WTC11 (cell line): ENCODE measurements around the gene ATP11B. TPM values are rescaled to one million over a fixed set of nuclear protein-coding genes. Genes with fewer than 3 reads are reported as not detected.

ENCODE experiments used
- ATAC-seq: fragments of 200-7000 bp; cut with Tn5 transposase; 2 replicates; pipeline ENCODE4 v1.10.0; 2021; ENCODE audit warnings: mild to moderate bottlenecking, moderate library complexity
- Bru-seq: library from RNA; stranded (reverse); fragments of 400-500 nt; gene quantifications from one replicate; lab custom pipeline; 2021; lab: Mats Ljungman, UMichigan
- CTCF ChIA-PET: fragments of 300-600 bp; sonication (Branson Sonifier 250); formaldehyde crosslinking; loops from one replicate; lab custom pipeline; 2021; ENCODE audit warnings: antibody characterized with exemption; lab: Charles Lee
- POLR2A ChIA-PET: fragments of 350-600 bp; sonication (Branson Sonifier 250); formaldehyde crosslinking; loops from one replicate; lab custom pipeline; 2021; ENCODE audit warnings: antibody characterized with exemption; lab: Charles Lee
- DNase-seq: peaks from one replicate; pipeline ENCODE4 v3.0.0; 2021; ENCODE audit warnings: low spot score
- H3K27ac Mint-ChIP-seq: 2 replicates; pipeline ENCODE4 v1.8.0; 2021; ENCODE audit warnings: mixed read lengths
- H3K27me3 Mint-ChIP-seq: 2 replicates; pipeline ENCODE4 v1.8.0; 2021; ENCODE audit warnings: low read depth, mild to moderate bottlenecking, moderate library complexity, mixed read lengths
- H3K36me3 Mint-ChIP-seq: 2 replicates; pipeline ENCODE4 v1.8.0; 2021; ENCODE audit warnings: mixed read lengths
- H3K4me1 Mint-ChIP-seq: 2 replicates; pipeline ENCODE4 v1.8.0; 2022; ENCODE audit warnings: mixed read lengths
- H3K4me3 Mint-ChIP-seq: 2 replicates; pipeline ENCODE4 v1.8.0; 2021; ENCODE audit warnings: mild to moderate bottlenecking, moderate library complexity, mixed read lengths
- H3K9me3 Mint-ChIP-seq: 2 replicates; pipeline ENCODE4 v1.8.0; 2021; ENCODE audit warnings: mixed read lengths
- ARID4B ChIP-seq: sonication (generic); formaldehyde crosslinking; IDR thresholded peaks from 2 replicates; pipeline ENCODE4 v1.8.0; 2023; ENCODE audit warnings: missing genetic modification reagents, mild to moderate bottlenecking, borderline replicate concordance
- CREM ChIP-seq: sonication (generic); formaldehyde crosslinking; IDR thresholded peaks from 2 replicates; pipeline ENCODE4 v1.8.1; 2022; ENCODE audit warnings: mild to moderate bottlenecking, missing genetic modification reagents, moderate library complexity
- FOXP4 ChIP-seq: sonication (generic); formaldehyde crosslinking; IDR thresholded peaks from 2 replicates; pipeline ENCODE4 v1.8.0; 2022; ENCODE audit warnings: mild to moderate bottlenecking, missing genetic modification reagents
- GABPB1 ChIP-seq: sonication (generic); formaldehyde crosslinking; IDR thresholded peaks from 2 replicates; pipeline ENCODE4 v1.8.1; 2023; ENCODE audit warnings: mild to moderate bottlenecking, missing genetic modification reagents
- HMGA2 ChIP-seq: fragments of 250-450 bp; sonication (Bioruptor Pico); IDR thresholded peaks from 2 replicates; pipeline ENCODE4 v1.4.0; 2021; ENCODE audit warnings: mild to moderate bottlenecking, moderate library complexity
- HMGXB4 ChIP-seq: sonication (generic); formaldehyde crosslinking; IDR thresholded peaks from 2 replicates; pipeline ENCODE4 v1.8.1; 2023; ENCODE audit warnings: mild to moderate bottlenecking, moderate library complexity, missing genetic modification reagents
- KAT7 ChIP-seq: sonication (generic); formaldehyde crosslinking; IDR thresholded peaks from 2 replicates; pipeline ENCODE4 v1.8.1; 2023; ENCODE audit warnings: missing genetic modification reagents, mild to moderate bottlenecking, borderline replicate concordance
- MAX ChIP-seq: sonication (generic); formaldehyde crosslinking; IDR thresholded peaks from 2 replicates; pipeline ENCODE4 v1.8.0; 2022; ENCODE audit warnings: mild to moderate bottlenecking, missing genetic modification reagents
- MXD4 ChIP-seq: fragments of 250-450 bp; sonication (Bioruptor Pico); IDR thresholded peaks from 2 replicates; pipeline ENCODE4 v1.8.0; 2021; ENCODE audit warnings: mild to moderate bottlenecking, moderate library complexity, borderline replicate concordance
- SP1 ChIP-seq: sonication (generic); formaldehyde crosslinking; conservative IDR thresholded peaks from 2 replicates; pipeline ENCODE4 v1.8.1; 2022; ENCODE audit warnings: missing genetic modification reagents
- USF1 ChIP-seq: sonication (generic); formaldehyde crosslinking; IDR thresholded peaks from 2 replicates; pipeline ENCODE4 v1.8.0; 2022; ENCODE audit warnings: mild to moderate bottlenecking, missing genetic modification reagents
- USF2 ChIP-seq: sonication (generic); formaldehyde crosslinking; IDR thresholded peaks from 2 replicates; pipeline ENCODE4 v1.8.1; 2023; ENCODE audit warnings: mild to moderate bottlenecking, missing genetic modification reagents, moderate library complexity
- ZBTB43 ChIP-seq: sonication (generic); formaldehyde crosslinking; IDR thresholded peaks from 2 replicates; pipeline ENCODE4 v1.8.1; 2023; ENCODE audit warnings: mild to moderate bottlenecking, missing genetic modification reagents
- ZNF121 ChIP-seq: sonication (generic); formaldehyde crosslinking; IDR thresholded peaks from 2 replicates; pipeline ENCODE4 v1.8.0; 2023; ENCODE audit warnings: missing genetic modification reagents
- ZNF219 ChIP-seq: sonication (generic); formaldehyde crosslinking; IDR thresholded peaks from 2 replicates; pipeline ENCODE4 v1.8.0; 2023; ENCODE audit warnings: missing genetic modification reagents, mild to moderate bottlenecking, borderline replicate concordance
- long read RNA-seq, 3 experiments: library from RNA in 1 of 3; library from capped mRNA in 1 of 3; library from polyadenylated mRNA in 1 of 3; unstranded in 2 of 3; stranded (forward) in 1 of 3; transcript quantifications; one replicate each; pipeline ENCODE4 v2.0.0, GENCODE V29; 2021
- total RNA-seq: library from RNA; stranded (reverse); gene quantifications from 3 replicates; pipeline ENCODE4 v1.2.3, GENCODE V29; 2021

Gene ATP11B
- total RNA-seq, result 22.4 to 25.7 TPM (median 24.2 TPM) in 3 replicates
- percentile 65 among the genes with signal in this experiment for Bru-seq, nascent RNA
- long read RNA-seq, experiment 1, full-length matches to known transcripts, result 35 of 70 reads
- long read RNA-seq, experiment 1, partial matches to known transcripts, result 19 of 70 reads
- long read RNA-seq, experiment 1, other reads (novel, unspliced or antisense), result 16 of 70 reads
- long read RNA-seq, experiment 2, full-length matches to known transcripts, result 4 of 32 reads
- long read RNA-seq, experiment 2, partial matches to known transcripts, result 14 of 32 reads
- long read RNA-seq, experiment 2, other reads (novel, unspliced or antisense), result 14 of 32 reads
- long read RNA-seq, experiment 3, partial matches to known transcripts, result 0 of 1 reads
- long read RNA-seq, experiment 3, other reads (novel, unspliced or antisense), result 0 of 1 reads

- Mint-ChIP-seq H3K9me3 (no peaks in the 10 kb centered on the region), H3K36me3 (no peaks in the 10 kb centered on the region), H3K4me1 (peaks cover 13% of the 10 kb centered on the region), H3K27me3 (peaks cover 15% of the 10 kb centered on the region), H3K4me3 (peak within 1 kb of the TSS; percentile 93), H3K27ac (peak within 1 kb of the TSS; percentile 87)
- POLR2A ChIA-PET, result interaction anchor here (0.7 kb wide), 1 partner anchor 98 kb away, joined by 3 read pairs; no protein-coding TSS in a partner anchor
- peak; percentile 21; the same call in 1 of the 2 replicates for TF ChIP-seq FOXP4 (CRISPR knock-in tag)
- TF ChIP-seq USF2 (CRISPR knock-in tag), result no peak
- TF ChIP-seq ZNF219 (CRISPR knock-in tag), result no peak
- 0 out of 2 replicates have a peak, but pooled peaks have one; percentile 12 for TF ChIP-seq KAT7 (CRISPR knock-in tag)
- TF ChIP-seq CREM (CRISPR knock-in tag), result peak; percentile 70; the same call in 1 of the 2 replicates
- TF ChIP-seq HMGA2, result no peak
- peak; percentile 22; the same call in 1 of the 2 replicates for TF ChIP-seq HMGXB4 (CRISPR knock-in tag)
- peak; percentile 71 for TF ChIP-seq SP1 (CRISPR knock-in tag)
- TF ChIP-seq ZNF121 (CRISPR knock-in tag), result peak; percentile 78; the same call in 1 of the 2 replicates
- no peak for TF ChIP-seq ZBTB43 (CRISPR knock-in tag)
- TF ChIP-seq USF1, result peak; percentile 19; the same call in 1 of the 2 replicates
- no peak for TF ChIP-seq MXD4
- peak; percentile 23; the same call in 1 of the 2 replicates for TF ChIP-seq MAX (CRISPR knock-in tag)
- peak; percentile 49; the same call in 1 of the 2 replicates for TF ChIP-seq ARID4B (CRISPR knock-in tag)
- TF ChIP-seq GABPB1 (CRISPR knock-in tag), result peak; percentile 34; the same call in 1 of the 2 replicates
- DNase-seq (peak; percentile 59), ATAC-seq (peak; percentile 75)
- CTCF ChIA-PET, result interaction anchor here (0.6 to 1.4 kb wide), 3 partner anchors 45 to 77 kb away, joined by 3 to 4 read pairs (median 3); no protein-coding TSS in a partner anchor
Observed at GRCh38 chr3:182792901-182793662, at the start of gene ATP11B. ATP11B (plus strand) TSS chr3:182793504; CDS start chr3:182793760, 256 bp downstream.
